Activated naive CD4-positive, alpha-beta T cell treated with anti-CD3 and anti-CD28 coated beads, Interleukin-2, amount 10 ng/mL, durations not matched to agents 7 days and 5 days (primary cell): ENCODE results near the gene MAGEA9B.
"Not testable (repeated sequence)": the region's sequence is repeated elsewhere in the genome, so short reads cannot be mapped to it uniquely, and the experiment has no call there.

Experiments
- CTCF ChIA-PET: fragments of 350-600 bp; sonication (Branson Sonifier 250); formaldehyde crosslinking; loops from one replicate; lab custom pipeline; 2021; ENCODE audit warnings: antibody characterized with exemption; lab: Charles Lee
- DNase-seq: peaks from one replicate; pipeline ENCODE4 v3.0.0-alpha.2; 2020
- H3K27ac Mint-ChIP-seq: one replicate; pipeline ENCODE4 v1.8.0; 2021; ENCODE audit warnings: mild to moderate bottlenecking, moderate library complexity, mixed read lengths
- H3K27me3 Mint-ChIP-seq: one replicate; pipeline ENCODE4 v1.8.0; 2021; ENCODE audit warnings: mild to moderate bottlenecking, mixed read lengths
- H3K36me3 Mint-ChIP-seq: one replicate; pipeline ENCODE4 v1.8.0; 2021; ENCODE audit warnings: mixed read lengths
- H3K4me1 Mint-ChIP-seq: one replicate; pipeline ENCODE4 v1.8.0; 2021; ENCODE audit warnings: mixed read lengths
- H3K4me3 Mint-ChIP-seq: one replicate; pipeline ENCODE4 v1.8.0; 2021; ENCODE audit warnings: mild to moderate bottlenecking, moderate library complexity, mixed read lengths
- H3K9me3 Mint-ChIP-seq: one replicate; pipeline ENCODE4 v1.8.0; 2021; ENCODE audit warnings: mixed read lengths

MAGEA9B gene

DNA sequence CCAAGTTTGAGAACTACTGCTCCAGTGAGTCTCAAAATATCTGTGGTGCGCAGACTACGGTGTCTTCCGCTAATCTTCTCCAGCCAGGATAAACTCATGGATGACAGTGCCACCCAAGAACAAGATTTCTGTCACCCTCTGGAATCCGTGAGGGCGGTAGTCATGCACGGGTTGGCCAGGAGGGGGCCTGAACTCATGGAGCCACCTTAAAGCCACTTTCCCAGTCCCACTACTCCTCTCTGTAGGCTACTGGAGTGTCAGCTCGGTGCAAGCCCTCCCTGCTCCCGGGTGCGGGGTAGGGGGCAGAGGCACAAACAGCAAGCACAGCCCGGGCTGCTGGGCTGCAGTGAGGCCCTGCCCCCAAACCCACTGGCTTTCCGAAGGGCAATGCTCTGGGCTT lies 11.3 kb upstream of the MAGEA9B start:
- H3K36me3 Mint-ChIP-seq, H3K4me1 Mint-ChIP-seq, H3K27me3 Mint-ChIP-seq, H3K4me3 Mint-ChIP-seq, H3K9me3 Mint-ChIP-seq, H3K27ac Mint-ChIP-seq, CTCF ChIA-PET: not testable (repeated sequence)
- peak; percentile 22 for DNase-seq

DNA sequence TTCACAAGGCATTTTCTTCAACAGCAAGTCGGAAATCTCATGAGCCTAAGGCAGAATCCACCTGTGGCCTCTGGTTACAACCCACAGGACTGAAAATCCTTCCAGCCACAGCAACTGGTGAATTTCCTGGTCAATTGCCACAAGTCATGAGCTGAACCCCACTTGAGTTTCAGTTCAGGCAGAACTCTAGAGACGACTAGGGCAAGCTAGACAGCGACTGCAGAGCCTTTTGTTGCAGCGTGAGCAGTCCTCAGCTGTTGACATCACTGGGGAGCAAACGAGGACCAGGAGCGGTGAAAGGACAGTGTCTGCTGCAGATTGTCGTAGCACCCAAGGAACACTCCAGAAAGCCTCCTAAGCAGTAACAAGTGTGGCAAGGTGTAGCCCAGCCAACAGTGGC lies 8.7 kb upstream of the MAGEA9B start:
- H3K27me3 Mint-ChIP-seq, H3K36me3 Mint-ChIP-seq, H3K4me3 Mint-ChIP-seq, H3K9me3 Mint-ChIP-seq, H3K27ac Mint-ChIP-seq, H3K4me1 Mint-ChIP-seq, DNase-seq, CTCF ChIA-PET: not testable (repeated sequence)

DNA sequence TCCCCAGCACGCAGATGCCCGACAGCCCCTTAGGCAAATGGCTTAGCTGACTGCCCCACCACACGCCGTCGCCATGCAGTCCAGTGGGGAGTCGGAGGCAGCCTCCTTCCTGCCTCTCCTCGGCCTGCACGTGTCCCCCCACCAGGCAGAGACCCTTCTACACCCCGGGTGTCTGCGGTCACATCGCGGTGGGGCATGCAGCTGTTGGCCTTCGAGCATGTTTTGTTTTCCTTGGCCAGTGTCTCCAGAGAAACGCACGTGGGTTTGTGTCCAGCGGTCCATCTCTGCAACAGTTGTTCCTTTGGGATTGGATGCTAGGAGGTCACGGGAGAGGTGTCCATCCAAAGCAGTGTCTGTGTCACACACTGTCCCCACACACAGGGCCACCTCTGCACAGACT lies 8.0 kb upstream of the MAGEA9B start, which contains the start of gene HSFX2:
HSFX2 (minus strand) TSS at position 101 of the 400 bp plus-strand sequence. CDS start 614 bp downstream, outside the sequence.
- H3K4me3 Mint-ChIP-seq, H3K27me3 Mint-ChIP-seq, H3K27ac Mint-ChIP-seq, CTCF ChIA-PET, DNase-seq, H3K36me3 Mint-ChIP-seq, H3K9me3 Mint-ChIP-seq, H3K4me1 Mint-ChIP-seq: not testable (repeated sequence)

DNA sequence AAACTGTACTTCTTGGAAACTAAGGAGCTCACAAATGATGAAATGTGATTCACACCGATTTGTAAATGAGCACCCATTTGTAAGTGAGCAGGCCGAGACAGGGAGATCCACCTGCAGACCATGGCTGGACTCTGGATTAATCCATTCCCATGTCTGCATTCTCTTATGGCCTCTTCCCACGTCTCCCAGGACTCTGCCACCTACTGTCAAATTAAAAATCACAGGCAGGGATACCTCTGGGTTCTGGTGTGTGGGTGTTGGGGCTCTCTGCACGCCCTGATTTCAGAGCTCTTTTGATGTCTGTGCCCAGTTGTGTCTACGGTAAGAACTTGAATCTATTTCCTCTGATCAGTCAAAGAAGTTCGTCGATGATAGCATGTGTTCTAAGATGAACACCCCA lies 3.7 kb upstream of the MAGEA9B start:
- H3K4me1 Mint-ChIP-seq, H3K9me3 Mint-ChIP-seq, H3K27ac Mint-ChIP-seq, H3K27me3 Mint-ChIP-seq, DNase-seq, H3K36me3 Mint-ChIP-seq, CTCF ChIA-PET, H3K4me3 Mint-ChIP-seq: not testable (repeated sequence)

DNA sequence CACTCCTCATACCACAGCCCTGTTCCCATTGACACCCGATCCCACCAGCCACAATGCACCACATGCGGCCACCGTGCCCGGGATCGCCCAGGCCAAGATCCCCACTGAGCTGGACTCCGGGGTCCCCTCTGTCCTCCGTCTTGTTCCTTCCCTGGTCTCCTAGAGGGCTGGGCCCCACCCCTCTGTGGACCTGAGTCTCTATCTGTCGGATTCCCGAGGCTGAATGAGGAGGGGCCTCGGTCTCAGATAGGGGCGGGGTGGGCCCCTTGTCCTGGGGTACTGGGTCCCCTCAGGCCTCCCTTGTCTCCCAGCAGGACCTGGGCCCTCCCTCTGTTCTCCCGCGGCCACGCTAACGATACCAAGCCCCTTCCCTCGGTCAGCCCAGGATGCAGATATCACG lies 1.6 kb downstream of the MAGEA9B start:
- not testable (repeated sequence) for H3K4me3 Mint-ChIP-seq, H3K27ac Mint-ChIP-seq

DNA sequence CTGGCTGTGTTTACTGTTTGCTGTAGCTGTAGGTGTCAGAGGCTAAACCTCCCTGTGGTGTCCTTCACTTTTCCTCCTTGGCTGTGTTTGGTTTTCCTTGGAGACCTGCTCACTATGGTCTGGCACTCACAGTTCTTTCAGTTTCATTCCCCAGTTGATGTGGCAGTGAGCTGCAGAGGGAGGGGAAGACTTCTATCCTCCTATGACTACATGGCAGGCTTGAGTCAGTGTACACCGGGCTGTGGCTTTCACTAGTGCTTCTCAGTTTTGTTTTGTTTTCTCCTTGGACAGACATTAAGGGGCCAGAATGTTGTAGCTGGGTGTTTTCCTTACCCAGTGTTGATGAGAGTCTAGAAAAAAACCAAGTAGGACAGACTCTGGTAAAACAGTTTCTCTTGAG lies 13.8 kb downstream of the MAGEA9B start:
- H3K27ac Mint-ChIP-seq, H3K4me1 Mint-ChIP-seq, H3K36me3 Mint-ChIP-seq, H3K27me3 Mint-ChIP-seq, H3K4me3 Mint-ChIP-seq, DNase-seq, H3K9me3 Mint-ChIP-seq, CTCF ChIA-PET: not testable (repeated sequence)

More for the DNA sequence above, 1.6 kb downstream of the MAGEA9B start:
- CTCF ChIA-PET, H3K4me1 Mint-ChIP-seq, H3K36me3 Mint-ChIP-seq, DNase-seq, H3K9me3 Mint-ChIP-seq, H3K27me3 Mint-ChIP-seq: not testable (repeated sequence)

DNA sequence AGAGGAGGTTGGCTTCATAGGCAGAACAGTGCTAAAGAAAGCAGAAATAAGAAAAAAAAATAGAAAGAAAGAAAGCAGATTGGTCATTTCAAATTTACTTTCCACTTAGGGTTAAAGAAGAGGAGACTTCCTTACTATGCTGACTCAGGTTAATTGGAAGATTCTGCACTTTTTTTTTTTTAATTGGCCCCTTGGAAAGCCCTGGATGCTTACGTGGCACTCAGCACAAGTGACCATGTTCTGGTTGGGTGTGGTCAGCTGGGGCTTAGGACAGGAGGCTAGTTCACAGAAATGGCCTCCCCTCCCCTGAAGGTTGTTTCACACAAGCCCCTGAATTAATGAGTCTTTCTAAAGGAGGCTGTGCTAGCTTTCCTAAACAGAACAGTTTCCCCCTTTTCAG lies 14.5 kb downstream of the MAGEA9B start:
- CTCF ChIA-PET, result interaction anchor here (1.2 kb wide), 1 partner anchor 60 kb away, joined by 3 read pairs; no protein-coding TSS in a partner anchor
- Mint-ChIP-seq H3K27ac (peak overlapping the region; percentile 55), H3K4me3 (no peak overlapping the region), H3K27me3 (peaks cover under 1% of the 10 kb centered on the region), H3K9me3 (no peaks in the 10 kb centered on the region), H3K36me3 (no peaks in the 10 kb centered on the region), H3K4me1 (peaks cover 4% of the 10 kb centered on the region)
- no peak for DNase-seq

DNA sequence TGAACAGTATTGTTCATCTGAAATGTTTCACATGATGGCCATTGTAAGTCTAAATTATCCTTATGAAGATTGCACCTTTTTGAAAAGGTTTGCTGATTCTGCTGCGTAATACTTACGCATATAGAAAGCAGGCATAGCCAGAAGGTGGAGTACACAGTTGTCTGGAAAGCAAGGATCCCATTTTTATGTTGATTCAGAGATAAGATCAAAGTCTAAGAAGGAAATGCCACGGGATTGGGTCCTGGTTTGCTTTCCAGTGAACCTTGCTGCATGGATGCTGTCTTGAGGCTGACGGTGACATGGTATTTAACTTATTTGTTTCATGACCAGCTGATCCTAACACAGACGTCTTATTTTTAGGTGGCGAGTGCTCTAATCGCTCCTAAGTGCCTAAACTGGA lies 15.5 kb downstream of the MAGEA9B start:
- Mint-ChIP-seq H3K4me3 (no peak overlapping the region), H3K36me3 (no peaks in the 10 kb centered on the region), H3K4me1 (peaks cover 4% of the 10 kb centered on the region), H3K9me3 (no peaks in the 10 kb centered on the region), H3K27me3 (peaks cover 4% of the 10 kb centered on the region), H3K27ac (no peak overlapping the region)
- DNase-seq, result no peak
- CTCF ChIA-PET, result interaction anchor here (1.2 kb wide), 1 partner anchor 60 kb away, joined by 3 read pairs; no protein-coding TSS in a partner anchor

DNA sequence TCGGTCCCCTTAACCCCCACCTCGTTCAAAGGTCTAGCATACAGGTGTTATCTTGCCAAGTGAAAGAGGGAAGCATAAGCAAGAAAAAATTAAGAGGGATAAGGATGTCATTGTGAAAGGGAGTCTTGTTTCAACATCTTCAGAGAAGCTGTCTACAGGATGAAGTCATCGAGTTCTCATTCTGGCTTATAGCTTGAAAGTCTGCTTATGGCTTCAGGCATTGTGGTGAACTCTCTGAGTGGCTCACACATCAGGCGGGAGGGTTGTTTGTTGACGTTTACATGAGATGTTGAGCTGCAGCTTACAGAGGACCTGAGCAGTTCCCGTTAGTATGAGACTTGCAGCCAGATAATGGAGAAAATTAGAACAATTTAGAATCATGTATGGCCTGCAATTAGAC lies 16.6 kb downstream of the MAGEA9B start:
- Mint-ChIP-seq H3K27ac (no peak overlapping the region), H3K9me3 (no peaks in the 10 kb centered on the region), H3K4me1 (peaks cover 4% of the 10 kb centered on the region), H3K4me3 (no peak overlapping the region), H3K27me3 (peaks cover 4% of the 10 kb centered on the region), H3K36me3 (no peaks in the 10 kb centered on the region)
- DNase-seq, result no peak
- CTCF ChIA-PET, result interaction anchor here (0.9 kb wide), 1 partner anchor 58 kb away, joined by 3 read pairs; no protein-coding TSS in a partner anchor

DNA sequence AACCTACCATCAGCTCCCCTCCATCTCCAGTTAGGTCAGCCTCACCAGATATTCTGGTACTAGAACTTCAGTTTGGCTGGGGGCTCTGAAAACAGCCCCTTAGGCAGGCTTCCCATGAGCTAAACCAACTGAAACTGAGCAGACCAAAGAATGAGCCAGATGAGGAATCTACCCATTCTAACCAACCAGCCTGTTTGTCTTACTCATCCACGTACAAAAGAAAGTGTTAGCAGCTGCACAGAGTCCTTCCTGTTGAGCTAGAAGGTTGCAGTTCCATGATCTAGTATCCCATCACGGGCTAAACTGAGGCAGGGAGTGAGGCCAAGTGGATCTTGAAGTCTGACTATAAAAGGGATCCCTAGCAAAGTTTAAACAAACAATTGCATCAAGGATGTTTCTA lies 17.5 kb downstream of the MAGEA9B start:
- no peak for DNase-seq
- peaks cover 4% of the 10 kb centered on the region for H3K4me1 Mint-ChIP-seq
- peaks cover 4% of the 10 kb centered on the region for H3K27me3 Mint-ChIP-seq
- CTCF ChIA-PET, result interaction anchor here (1.0 kb wide), 1 partner anchor 57 kb away, joined by 4 read pairs; no protein-coding TSS in a partner anchor
- H3K27ac Mint-ChIP-seq, result no peak overlapping the region
- H3K9me3 Mint-ChIP-seq, result no peaks in the 10 kb centered on the region
- H3K36me3 Mint-ChIP-seq, result no peaks in the 10 kb centered on the region
- no peak overlapping the region for H3K4me3 Mint-ChIP-seq

DNA sequence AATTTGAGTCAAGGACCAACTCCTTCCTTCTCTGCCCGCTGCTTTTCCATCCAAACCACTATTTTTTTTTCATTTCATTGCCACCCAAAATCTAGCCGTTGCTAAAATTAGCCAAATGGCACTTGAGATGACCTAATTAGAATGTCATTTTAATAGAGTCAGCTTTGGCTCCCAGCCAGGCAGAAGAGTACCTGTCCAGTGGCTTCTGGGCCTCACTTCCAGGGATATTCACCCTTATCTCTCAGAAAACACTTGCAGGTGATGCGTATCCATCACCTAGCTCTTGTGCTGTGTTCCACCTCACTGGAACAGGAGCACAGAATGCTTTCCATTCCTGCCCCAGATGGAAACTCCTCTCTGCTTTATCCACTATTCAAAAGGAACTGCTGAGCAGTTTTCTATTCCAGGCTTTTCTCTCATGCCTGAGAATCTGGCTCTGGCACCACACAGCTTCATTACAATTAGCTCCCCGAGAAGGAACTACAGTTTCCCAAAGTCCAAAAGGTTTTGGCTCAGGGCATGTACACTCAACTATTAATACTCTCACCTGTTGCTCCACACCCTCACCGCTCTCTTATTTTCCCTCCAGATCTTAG lies 18.5 kb downstream of the MAGEA9B start:
- H3K9me3 Mint-ChIP-seq, result no peaks in the 10 kb centered on the region
- CTCF ChIA-PET, result interaction anchor here (1.0 kb wide), 1 partner anchor 56 kb away, joined by 4 read pairs; no protein-coding TSS in a partner anchor
- no peak overlapping the region for H3K4me3 Mint-ChIP-seq
- peaks cover 4% of the 10 kb centered on the region for H3K27me3 Mint-ChIP-seq
- H3K36me3 Mint-ChIP-seq, result no peaks in the 10 kb centered on the region
- no peak overlapping the region for H3K27ac Mint-ChIP-seq
- no peak for DNase-seq
- H3K4me1 Mint-ChIP-seq, result peaks cover 4% of the 10 kb centered on the region

DNA sequence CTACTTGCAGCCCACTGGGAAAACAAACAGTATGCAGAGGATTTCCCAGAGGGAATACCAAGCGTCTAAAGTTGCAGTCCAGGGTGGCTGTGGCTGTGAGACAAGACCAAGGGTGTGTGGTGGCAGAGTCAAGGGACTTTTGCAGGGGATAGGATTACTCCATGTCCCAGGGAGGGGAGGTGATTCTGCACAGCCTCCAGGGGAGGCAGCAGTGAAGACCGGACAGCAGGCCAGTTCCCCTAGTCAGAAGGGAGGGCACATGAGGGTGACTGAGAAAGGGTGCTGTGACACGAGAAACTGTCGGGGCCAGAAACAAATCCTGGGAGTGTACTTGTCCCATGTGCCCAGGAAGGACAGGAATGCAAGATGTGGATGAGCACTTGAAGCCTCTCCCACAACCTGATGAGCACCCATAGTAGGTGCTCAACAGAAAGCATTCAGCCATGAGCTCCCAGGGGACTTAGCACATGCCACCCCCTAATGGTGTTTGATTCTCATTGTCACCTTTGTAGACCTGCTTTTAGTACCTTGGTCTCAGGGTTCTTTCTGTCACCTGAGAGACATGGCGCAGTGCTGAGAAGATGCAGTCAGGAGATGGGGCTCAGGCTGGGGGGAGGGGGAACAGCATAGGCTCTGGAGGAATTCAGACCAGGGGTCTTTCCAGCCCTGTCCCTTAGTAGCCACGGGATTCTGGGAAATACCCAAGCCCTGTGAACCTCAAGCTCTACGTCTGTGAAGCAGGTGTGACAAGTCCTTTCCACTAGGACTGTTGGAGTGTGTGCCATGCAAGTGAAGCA lies 19.4 kb downstream of the MAGEA9B start:
- Mint-ChIP-seq H3K9me3 (no peaks in the 10 kb centered on the region), H3K4me3 (no peak overlapping the region), H3K27ac (no peak overlapping the region), H3K36me3 (no peaks in the 10 kb centered on the region), H3K27me3 (peaks cover 4% of the 10 kb centered on the region), H3K4me1 (peaks cover 1% of the 10 kb centered on the region)
- CTCF ChIA-PET, result no interaction called here
- DNase-seq, result no peak

DNA sequence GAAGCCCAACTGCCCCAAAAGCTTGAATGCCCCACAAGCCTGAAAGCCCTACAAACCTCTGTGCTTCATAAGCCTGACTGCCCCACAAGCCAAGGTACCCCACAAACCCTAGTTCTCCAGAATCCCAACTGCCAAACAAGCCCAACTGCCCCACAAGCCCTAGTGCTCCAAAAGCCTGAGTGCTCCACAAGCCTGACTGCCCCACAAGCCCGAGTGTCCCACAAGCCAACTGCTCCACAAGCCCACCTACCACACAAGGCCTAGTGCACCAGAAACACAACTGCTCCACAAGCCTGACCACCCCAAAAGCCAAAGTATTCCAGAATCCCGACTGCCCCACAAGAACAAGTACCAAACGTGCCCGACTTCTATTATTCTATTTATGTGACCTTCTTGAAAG lies 23.9 kb downstream of the MAGEA9B start:
- Mint-ChIP-seq H3K27me3 (peaks cover 4% of the 10 kb centered on the region), H3K27ac (no peak overlapping the region), H3K4me3 (no peak overlapping the region), H3K9me3 (no peaks in the 10 kb centered on the region), H3K36me3 (no peaks in the 10 kb centered on the region), H3K4me1 (no peaks in the 10 kb centered on the region)
- CTCF ChIA-PET, result no interaction called here
- DNase-seq, result no peak

DNA sequence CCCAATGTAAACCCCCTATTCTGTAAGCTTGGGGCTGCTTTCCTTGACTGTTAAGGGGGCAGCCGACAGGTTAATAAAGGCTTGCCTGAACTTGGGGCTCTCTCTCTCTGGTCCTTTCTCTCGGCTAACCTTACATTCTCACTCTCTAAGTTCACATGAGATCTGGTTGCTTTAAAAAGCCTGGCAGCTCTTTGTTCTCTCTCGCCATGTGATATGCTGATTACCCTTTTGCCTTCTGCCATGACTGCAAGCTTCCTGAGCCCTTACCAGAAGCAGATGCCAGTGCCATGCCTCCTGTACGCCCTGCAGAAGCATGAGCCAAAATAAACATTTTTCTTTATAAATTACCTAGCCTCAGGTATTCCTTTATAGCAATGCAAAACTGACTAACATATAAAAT lies 32.0 kb downstream of the MAGEA9B start:
- CTCF ChIA-PET, H3K4me1 Mint-ChIP-seq, DNase-seq, H3K36me3 Mint-ChIP-seq, H3K4me3 Mint-ChIP-seq, H3K27me3 Mint-ChIP-seq, H3K27ac Mint-ChIP-seq, H3K9me3 Mint-ChIP-seq: not testable (repeated sequence)

DNA sequence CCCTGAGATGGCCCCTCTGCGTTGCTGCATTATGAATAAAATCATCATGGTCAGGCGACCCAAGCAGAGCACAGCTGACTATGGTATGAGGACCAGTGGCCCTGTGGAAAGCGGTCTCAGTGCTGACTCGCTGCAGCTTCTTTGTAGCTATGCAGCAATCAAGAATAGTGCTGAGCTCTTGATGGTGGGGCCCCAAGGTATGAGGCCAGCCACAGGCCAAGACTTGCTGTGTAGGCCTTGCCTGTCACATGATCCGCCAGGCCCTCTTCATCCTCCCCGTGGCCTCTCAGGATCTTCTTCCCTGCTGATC lies 35.4 kb downstream of the MAGEA9B start:
- H3K4me3 Mint-ChIP-seq, H3K27me3 Mint-ChIP-seq, H3K36me3 Mint-ChIP-seq, H3K27ac Mint-ChIP-seq, CTCF ChIA-PET, H3K4me1 Mint-ChIP-seq, H3K9me3 Mint-ChIP-seq, DNase-seq: not testable (repeated sequence)
